HCT116 (cell line): ENCODE data around the gene IRX2. TPM values are rescaled to one million over a fixed set of nuclear protein-coding genes. Genes with fewer than 3 reads are reported as not detected.

Experiments
- ATAC-seq: fragments of 200-7000 bp; cut with Tn5 transposase; 2 replicates; pipeline ENCODE4 v1.9.1; 2020; ENCODE audit warnings: mild to moderate bottlenecking, moderate library complexity
- BruUV-seq: library from RNA; stranded (reverse); fragments of 400-500 nt; replicated peaks from 2 replicates; lab custom pipeline; 2021; lab: Mats Ljungman, UMichigan
- CTCF ChIA-PET: fragments of 300-600 bp; sonication (Branson Sonifier 250); formaldehyde crosslinking; loops from one replicate; lab custom pipeline; 2021; ENCODE audit warnings: antibody characterized with exemption; lab: Charles Lee
- POLR2A ChIA-PET: fragments of 300-600, 350-600 bp; sonication (Branson Sonifier 250); formaldehyde crosslinking; loops from one replicate; lab custom pipeline; 2021; ENCODE audit warnings: antibody characterized with exemption; lab: Charles Lee
- RAD21 ChIA-PET, 2 experiments: fragments of 300-600 bp; sonication (Branson Sonifier 250); formaldehyde crosslinking; loops; one replicate each; lab custom pipeline; 2023; ENCODE audit warnings: low total read pairs in 2 of 2; ENCODE audit not compliant: uncharacterized antibody in 2 of 2, unreplicated experiment in 2 of 2, low non-redundant PET in 1 of 2; lab: Charles Lee
- DNase-seq: peaks from one replicate; pipeline ENCODE4 v3.0.0-alpha.2; 2010; ENCODE audit warnings: low read depth, low spot score
- H2AFZ ChIP-seq: fragments of 200-600 bp; shearing (Covaris generic), sonication (generic); 2 replicates; pipeline ENCODE4 v1.6.1; 2017; ENCODE audit warnings: low read depth, mixed run types, mixed read lengths, antibody characterized with exemption, low read length; ENCODE audit not compliant: poor library complexity, severe bottlenecking
- H3K27ac ChIP-seq: 2 replicates; pipeline ENCODE4 v1.5.1; 2012; ENCODE audit warnings: low read depth, low read length
- H3K27me3 ChIP-seq: fragments of 200-600 bp; sonication (generic); 2 replicates; pipeline ENCODE4 v1.6.1; 2016; ENCODE audit warnings: mixed run types, low read length, mixed read lengths; ENCODE audit not compliant: insufficient read depth
- H3K36me3 ChIP-seq, 2 experiments: fragments of 200-500 bp in 1 of 2; fragments of 200-600 bp in 1 of 2; sonication (Bioruptor generic) in 1 of 2; sonication (generic) in 1 of 2; 2 replicates each; pipeline versions ENCODE4 v1.5.1 to v1.6.1; 2014 to 2016; ENCODE audit warnings: low read length in 2 of 2, inconsistent platforms in 1 of 2, mixed read lengths in 1 of 2, mixed run types in 1 of 2; ENCODE audit not compliant: insufficient read depth in 2 of 2, control insufficient read depth in 1 of 2
- H3K4me1 ChIP-seq, 2 experiments: fragments of 200-600 bp in 1 of 2; sonication (generic) in 1 of 2; 2 replicates each; pipeline versions ENCODE4 v1.5.1 to v1.6.1; 2012 to 2017; ENCODE audit warnings: low read length in 2 of 2, inconsistent platforms in 1 of 2, mild to moderate bottlenecking in 1 of 2, mixed read lengths in 1 of 2, mixed run types in 1 of 2, moderate library complexity in 1 of 2; ENCODE audit not compliant: insufficient read depth in 2 of 2, control insufficient read depth in 1 of 2
- H3K4me2 ChIP-seq: fragments of 200-600 bp; sonication (generic); 2 replicates; pipeline ENCODE4 v1.6.1; 2017; ENCODE audit warnings: mixed run types, low read length, mixed read lengths
- H3K4me3 ChIP-seq, 2 experiments: fragments of 200-600 bp in 1 of 2; sonication (generic) in 1 of 2; replicated peaks in 1 of 2; 2 replicates each; pipeline ENCODE4 v1.5.1; 2011 to 2016; ENCODE audit warnings: low read length in 2 of 2, control low read depth in 1 of 2, low read depth in 1 of 2, mild to moderate bottlenecking in 1 of 2, mixed read lengths in 1 of 2, mixed run types in 1 of 2
- H3K79me2 ChIP-seq: fragments of 200-600 bp; sonication (generic); 2 replicates; pipeline ENCODE4 v1.6.1; 2017; ENCODE audit warnings: mild to moderate bottlenecking, mixed run types, low read length, moderate library complexity, mixed read lengths; ENCODE audit not compliant: insufficient read depth
- H3K9ac ChIP-seq: fragments of 200-600 bp; sonication (generic); 2 replicates; pipeline ENCODE4 v1.6.1; 2016; ENCODE audit warnings: low read length, mixed read lengths
- H3K9me2 ChIP-seq: fragments of 200-600 bp; sonication (generic), shearing (Covaris generic); 2 replicates; pipeline ENCODE4 v1.6.1; 2017; ENCODE audit warnings: mixed run types, mild to moderate bottlenecking, moderate library complexity; ENCODE audit not compliant: insufficient read depth
- H3K9me3 ChIP-seq, 2 experiments: fragments of 200-500 bp in 1 of 2; fragments of 200-600 bp in 1 of 2; sonication (Bioruptor generic) in 1 of 2; sonication (generic) in 1 of 2; 2 replicates each; pipeline ENCODE4 v1.6.1; 2014 to 2017; ENCODE audit warnings: low read length in 2 of 2, mixed read lengths in 2 of 2, inconsistent platforms in 1 of 2, low read depth in 1 of 2, mild to moderate bottlenecking in 1 of 2, mixed run types in 1 of 2, moderate library complexity in 1 of 2; ENCODE audit not compliant: control insufficient read depth in 1 of 2, insufficient read depth in 1 of 2
- H4K20me1 ChIP-seq: fragments of 200-600 bp; sonication (generic), shearing (Covaris generic); 2 replicates; pipeline ENCODE4 v1.6.1; 2017; ENCODE audit warnings: mixed run types, mild to moderate bottlenecking, moderate library complexity; ENCODE audit not compliant: insufficient read depth
- CBX3 ChIP-seq: IDR thresholded peaks from 2 replicates; pipeline ENCODE4 v1.6.1; 2012; ENCODE audit warnings: low read depth
- EZH2 ChIP-seq: fragments of 200-600 bp; sonication (generic); IDR thresholded peaks from 2 replicates; pipeline ENCODE4 v1.6.1; 2017; ENCODE audit warnings: antibody characterized with exemption, mixed run types
- EZH2phosphoT487 ChIP-seq: fragments of 200-600 bp; IDR thresholded peaks from 2 replicates; pipeline ENCODE4 v1.6.1; 2018; ENCODE audit warnings: antibody characterized with exemption, borderline replicate concordance
- RAD21 ChIP-seq: IDR thresholded peaks from 2 replicates; pipeline ENCODE4 v1.6.1; 2012; ENCODE audit warnings: low read depth, mild to moderate bottlenecking
- SIN3A ChIP-seq: IDR thresholded peaks from 2 replicates; pipeline ENCODE4 v1.6.1; 2012; ENCODE audit warnings: low read depth
- SP1 ChIP-seq: IDR thresholded peaks from 2 replicates; pipeline ENCODE4 v1.6.1; 2012; ENCODE audit warnings: low read depth
- SRF ChIP-seq: IDR thresholded peaks from 2 replicates; pipeline ENCODE4 v1.6.1; 2012; ENCODE audit warnings: low read depth
- intact Hi-C: fragments of 100-400 bp; cut with micrococcal nuclease; formaldehyde crosslinking; loops from 2 replicates; pipeline ENCODE4 v1.10.0; 2022
- total RNA-seq: library from RNA; stranded (reverse); gene quantifications from one replicate; pipeline ENCODE4 v1.2.1, GENCODE V29; 2021; ENCODE audit not compliant: unreplicated experiment

IRX2 gene
- total RNA-seq, 1 experiment from 2014 or later: not detected

DNA sequence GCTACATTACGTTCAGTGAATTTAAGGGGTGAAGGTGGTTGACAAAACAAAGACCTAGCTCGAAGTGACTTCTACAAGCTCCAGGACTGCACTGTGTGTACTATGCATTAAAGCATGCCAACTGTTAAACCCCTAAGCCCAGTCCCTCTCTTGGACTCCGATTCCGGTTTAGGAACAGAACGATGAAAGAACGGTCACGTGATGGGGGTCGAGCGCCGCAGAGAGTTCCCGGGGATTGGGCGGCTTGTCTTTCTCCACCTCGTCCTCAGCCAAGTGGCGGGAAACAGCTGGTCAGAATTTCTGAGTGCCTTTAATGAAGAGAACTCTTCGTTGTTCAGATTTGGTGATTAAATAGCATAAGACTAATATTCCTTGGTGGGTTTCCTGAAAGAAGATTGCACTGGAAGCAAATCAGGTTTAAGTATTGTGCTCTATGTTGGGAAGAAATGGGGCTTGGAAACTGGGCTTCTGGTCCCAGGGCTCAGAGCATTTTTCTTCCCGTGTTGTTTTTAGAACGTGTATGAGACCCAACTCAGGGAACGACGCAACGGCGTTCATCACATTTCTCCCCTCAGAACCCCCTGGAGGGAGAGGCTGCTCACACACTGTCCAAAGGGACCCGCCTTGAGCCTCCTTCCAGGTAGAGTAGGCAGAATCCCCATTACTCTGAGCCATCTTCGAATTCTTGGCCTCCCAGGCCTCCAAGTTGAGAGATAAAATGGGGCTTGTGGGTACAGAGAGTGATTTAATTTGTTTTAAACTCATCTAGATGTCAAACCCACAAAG is 25.3 kb downstream of the IRX2 start:
- H3K4me1 ChIP-seq: no peaks in the 10 kb centered on the region
- no TSS peak for BruUV-seq
- peaks cover 0 to 27% of the 10 kb centered on the region in 2 experiments; a peak in 2 of 4 replicates for H3K9me3 ChIP-seq
- no peak overlapping the region for H3K4me2 ChIP-seq
- no peak for ATAC-seq
- RAD21 ChIA-PET: no interaction called here
- no peaks in the 10 kb centered on the region for H4K20me1 ChIP-seq
- TF ChIP-seq EZH2phosphoT487 (no peak), SRF (no peak), SIN3A (no peak), CBX3 (no peak)
- TF ChIP-seq, all 23 proteins: peak for 0
- no peak overlapping the region for H3K27ac ChIP-seq
- CTCF ChIA-PET: no interaction called here
- H3K9ac ChIP-seq: no peak overlapping the region
- H3K79me2 ChIP-seq: no peaks in the 10 kb centered on the region
- no peak overlapping the region for H3K4me3 ChIP-seq
- no peaks in the 10 kb centered on the region for H3K36me3 ChIP-seq
- no peak for DNase-seq
- no peaks in the 10 kb centered on the region for H3K27me3 ChIP-seq
- POLR2A ChIA-PET: no interaction called here
- intact Hi-C loops: no loop called here
- no peaks in the 10 kb centered on the region for H3K9me2 ChIP-seq
- no peak overlapping the region for H2AFZ ChIP-seq

DNA sequence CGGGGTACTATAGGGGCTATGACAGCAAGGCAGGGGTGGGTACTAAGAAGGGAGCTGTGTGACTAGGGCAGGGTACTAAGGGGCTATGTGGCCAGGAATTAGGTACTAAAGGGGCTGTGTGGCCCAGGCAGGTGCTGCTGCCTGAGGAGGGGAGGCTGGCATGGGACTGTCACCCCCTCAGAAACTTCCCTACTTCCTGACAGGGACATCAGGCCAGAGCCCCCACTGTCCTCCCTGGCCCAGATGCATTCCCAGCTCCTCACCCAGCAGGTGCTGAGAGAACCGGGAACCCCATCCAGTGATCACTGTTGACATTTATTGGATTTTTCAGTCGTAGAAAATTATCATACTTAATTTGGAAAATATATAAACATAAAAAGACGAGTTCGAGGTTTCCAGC is 26.6 kb downstream of the IRX2 start:
- Histone ChIP-seq H4K20me1 (no peaks in the 10 kb centered on the region), H3K79me2 (no peaks in the 10 kb centered on the region), H3K4me1 (no peaks in the 10 kb centered on the region), H3K4me3 (no peak overlapping the region), H3K4me2 (no peak overlapping the region), H2AFZ (no peak overlapping the region), H3K27ac (no peak overlapping the region), H3K9me3 (peaks cover 0 to 35% of the 10 kb centered on the region in 2 experiments; a peak in 2 of 4 replicates), H3K9me2 (no peaks in the 10 kb centered on the region), H3K27me3 (no peaks in the 10 kb centered on the region), H3K9ac (no peak overlapping the region), H3K36me3 (no peaks in the 10 kb centered on the region)
- intact Hi-C loops: no loop called here
- ChIA-PET RAD21 (no interaction called here), CTCF (no interaction called here), POLR2A (no interaction called here)
- ATAC-seq (no peak), DNase-seq (no peak)
- no TSS peak for BruUV-seq
- no peak for TF ChIP-seq RAD21
- no peak for TF ChIP-seq EZH2
- no peak for TF ChIP-seq SP1
